NT2/D1 (cell line): ENCODE measurements around the gene FAM171A1.

Source experiments
- SUZ12 ChIP-seq: IDR thresholded peaks from 2 replicates; pipeline ENCODE4 v1.6.1; 2011; ENCODE audit not compliant: insufficient read length, insufficient read depth; ENCODE audit errors: extremely low read depth
- YY1 ChIP-seq: IDR thresholded peaks from 2 replicates; pipeline ENCODE4 v1.6.1; 2011; ENCODE audit not compliant: insufficient read length, insufficient read depth
- ZNF274 ChIP-seq: IDR thresholded peaks from 2 replicates; pipeline ENCODE4 v1.6.1; 2011; ENCODE audit warnings: mild to moderate bottlenecking, low read depth, low read length

GRCh38 chr10:15353471-15354017, 17.5 kb downstream of the FAM171A1 start:
- TF ChIP-seq YY1 (no peak), ZNF274 (no peak), SUZ12 (no peak)
